ENCODE data around the gene CITED1. TPM values are rescaled to one million over a fixed set of nuclear protein-coding genes. Genes with fewer than 3 reads are reported as not detected.

CITED1 gene
- total RNA-seq, 1 experiment from 2014 or later = 1.3 TPM

- DNase-seq (ENCODE audit: low spot score) = peak; percentile 22
Measured at GRCh38 chrX:72270316-72270866, 35.3 kb downstream of the CITED1 start.

DNA sequence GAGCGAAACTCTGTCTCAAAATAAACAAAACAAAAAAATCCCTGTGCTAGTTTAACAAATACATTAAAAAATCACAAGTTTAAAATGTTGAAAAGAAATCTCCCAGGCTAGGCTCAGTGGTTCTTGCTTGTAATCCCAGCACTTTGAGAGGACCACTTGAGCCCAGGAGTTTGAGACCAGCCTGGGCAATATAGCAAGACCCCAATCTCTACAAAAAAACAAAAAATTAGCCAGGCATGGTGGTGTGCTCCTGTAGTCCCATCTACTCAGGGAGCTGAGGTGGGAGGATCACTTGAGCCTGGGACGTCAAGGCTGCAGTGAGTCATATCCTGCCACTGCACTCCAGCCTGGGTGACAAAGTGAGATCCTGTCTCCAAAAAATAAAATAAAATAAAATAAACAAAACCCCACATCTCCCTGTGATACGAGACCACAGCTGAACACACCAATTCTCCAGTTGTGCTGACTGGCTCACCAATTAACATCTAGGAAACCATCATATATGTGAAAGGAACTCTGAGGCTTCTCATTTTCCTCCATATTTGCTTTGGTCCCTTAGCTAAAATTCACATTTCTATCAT is 36.0 kb downstream of the CITED1 start:
- no peak for DNase-seq (ENCODE audit: low spot score)

- no peak for DNase-seq (ENCODE audit: low spot score)
Measured at GRCh38 chrX:72268597-72269365, 36.9 kb downstream of the CITED1 start.

DNA sequence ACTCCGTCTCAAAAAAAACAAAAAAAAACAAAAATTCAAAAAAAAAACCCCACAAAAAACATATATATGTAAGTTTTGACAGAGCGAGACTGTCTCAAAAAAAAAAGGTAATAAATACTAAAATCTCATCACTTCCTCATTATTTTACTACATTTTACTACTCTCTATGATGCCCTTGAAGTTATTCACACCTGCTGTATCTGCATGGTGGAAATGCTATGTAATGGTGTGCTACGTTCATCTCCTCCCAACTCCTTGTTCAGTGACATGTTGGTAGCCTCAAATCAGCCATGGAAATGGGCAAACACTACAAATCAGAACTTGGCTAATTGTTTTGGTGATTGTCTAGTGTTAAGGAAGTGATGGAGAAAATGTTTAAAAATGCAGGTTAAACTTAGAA is 40.5 kb downstream of the CITED1 start:
- no peak for DNase-seq (ENCODE audit: low spot score)

GRCh38 chrX:72262077-72262476 is 43.6 kb downstream of the CITED1 start:
- no peak for DNase-seq (ENCODE audit: low spot score)

- no peak for DNase-seq (ENCODE audit: low spot score)
Measured at GRCh38 chrX:72260448-72260847, 45.3 kb downstream of the CITED1 start.

GRCh38 chrX:72258174-72258573 is 47.5 kb downstream of the CITED1 start:
- peak; percentile 29 for DNase-seq (ENCODE audit: low spot score)

DNA sequence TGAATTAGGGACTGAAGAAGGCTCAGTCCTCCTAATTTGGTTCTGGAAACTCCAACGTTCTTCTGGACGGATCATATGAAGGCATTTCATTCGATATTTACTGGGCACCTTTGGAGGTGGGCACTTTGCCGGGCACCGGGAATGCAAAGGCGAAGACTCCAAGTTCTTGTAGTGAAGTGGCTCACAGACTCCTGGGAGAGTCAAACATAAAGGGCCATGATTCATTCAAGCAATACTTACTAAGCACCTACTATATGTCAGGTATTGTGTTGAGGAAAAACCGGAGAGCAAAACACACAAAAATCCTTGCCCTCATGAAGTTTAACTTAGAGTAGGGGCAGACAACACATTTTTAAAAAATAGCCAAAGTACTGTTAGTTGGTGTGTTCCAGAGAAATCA is 49.9 kb downstream of the CITED1 start:
- no peak for DNase-seq (ENCODE audit: low spot score)

DNA sequence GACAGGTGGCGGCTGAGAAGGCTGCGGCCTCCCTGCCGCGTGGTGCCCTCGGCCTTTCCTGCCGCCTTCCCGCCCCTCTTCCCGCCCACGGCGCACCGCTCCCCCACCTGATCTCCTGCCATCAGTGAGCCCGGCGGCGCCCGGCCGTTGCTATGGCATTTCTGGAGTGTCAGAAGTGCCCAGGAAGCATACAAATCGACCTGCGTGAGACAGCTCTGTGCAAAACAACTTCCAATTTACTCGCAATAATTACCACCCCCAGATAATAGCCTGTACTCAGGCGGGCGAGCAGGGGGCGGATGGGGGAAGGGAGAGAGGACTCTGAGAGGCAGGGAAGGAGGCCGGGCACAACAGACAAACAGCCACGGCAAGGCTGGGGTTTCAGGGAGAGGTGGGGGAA is 50.3 kb downstream of the CITED1 start:
- DNase-seq (ENCODE audit: low spot score) = no peak

DNA sequence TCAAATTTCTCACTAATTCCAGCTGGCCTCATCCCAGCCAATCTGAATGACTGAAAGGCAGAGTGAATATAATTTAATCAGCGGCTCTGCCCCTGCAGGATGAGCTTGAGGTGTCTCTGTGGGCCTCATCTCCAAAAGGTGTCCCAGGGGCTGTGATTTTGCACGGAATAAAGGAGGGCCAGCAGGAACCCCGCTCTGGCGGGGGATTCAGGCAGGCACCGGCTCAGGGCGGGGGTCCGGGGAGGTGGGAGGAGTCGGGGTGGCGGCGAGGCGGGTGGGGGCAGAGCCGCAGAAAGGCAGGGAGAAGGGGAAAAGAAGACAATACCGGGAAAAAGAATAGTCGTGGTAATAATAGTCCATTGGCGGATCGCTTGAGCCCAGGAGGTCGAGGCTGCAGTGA is 50.9 kb downstream of the CITED1 start:
- no peak for DNase-seq (ENCODE audit: low spot score)

GRCh38 chrX:72253686-72254085 is 52.0 kb downstream of the CITED1 start:
- no peak for DNase-seq (ENCODE audit: low spot score)

Small RNAs within 50 kb of the gene (small RNA-seq; reads per million reads assigned to genes)
- gene RF00019 = not detected

Other genes with a start within 250 kb of the CITED1 start
- gene RTL5, start 174.0 kb downstream of the CITED1 start, total RNA-seq (2014; rRNA removed; shearing (Covaris generic)) = not detected in 2 replicates
- 17.5 and 18.5 TPM in 2 replicates for gene PIN4, start 124.2 kb downstream of the CITED1 start, total RNA-seq (2014; rRNA removed; shearing (Covaris generic))
- gene ERCC6L, start 66.9 kb downstream of the CITED1 start, total RNA-seq (2014; rRNA removed; shearing (Covaris generic)) = 3.8 and 5.5 TPM in 2 replicates
- gene RPS4X, start 28.7 kb downstream of the CITED1 start, total RNA-seq (2014; rRNA removed; shearing (Covaris generic)) = 865 and 880 TPM in 2 replicates